Measurements from ENCODE around the gene CAAP1.
"Not testable (repeated sequence)": the region's sequence is repeated elsewhere in the genome, so short reads cannot be mapped to it uniquely, and the experiment has no call there.

The CAAP1 gene, protein sequence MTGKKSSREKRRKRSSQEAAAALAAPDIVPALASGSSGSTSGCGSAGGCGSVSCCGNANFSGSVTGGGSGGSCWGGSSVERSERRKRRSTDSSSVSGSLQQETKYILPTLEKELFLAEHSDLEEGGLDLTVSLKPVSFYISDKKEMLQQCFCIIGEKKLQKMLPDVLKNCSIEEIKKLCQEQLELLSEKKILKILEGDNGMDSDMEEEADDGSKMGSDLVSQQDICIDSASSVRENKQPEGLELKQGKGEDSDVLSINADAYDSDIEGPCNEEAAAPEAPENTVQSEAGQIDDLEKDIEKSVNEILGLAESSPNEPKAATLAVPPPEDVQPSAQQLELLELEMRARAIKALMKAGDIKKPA

GRCh38 chr9:26892251-26893029, at the start of gene CAAP1:
TSS of gene CAAP1 (minus strand) at chr9:26892802. CDS start at chr9:26892715, 87 bp downstream.
- peak; percentile 23 for DNase-seq

DNA sequence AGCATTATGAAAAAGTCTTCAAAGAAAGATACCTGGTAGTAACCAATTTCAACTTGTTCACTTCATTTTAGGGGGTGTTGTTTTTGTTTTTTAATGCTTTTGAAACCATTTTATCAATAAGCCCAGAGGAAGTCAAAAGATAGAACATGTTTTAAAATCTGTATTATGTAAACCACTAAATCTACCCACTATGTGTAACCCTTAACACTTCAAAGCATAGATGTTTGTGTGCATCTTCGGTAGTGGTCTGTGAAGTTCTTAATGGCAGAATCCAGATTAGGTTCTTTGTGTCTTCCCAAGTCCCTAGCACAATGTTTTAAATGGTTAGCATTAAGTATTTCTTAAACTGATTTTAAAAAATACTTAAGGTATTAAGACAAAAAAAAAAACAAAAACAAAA, 48.2 kb upstream of the CAAP1 start:
- no peak for DNase-seq

- no peak for DNase-seq
Observed at GRCh38 chr9:26939955-26940711, 47.5 kb upstream of the CAAP1 start.

- DNase-seq = no peak
Observed at GRCh38 chr9:26937816-26938371, 45.3 kb upstream of the CAAP1 start.

GRCh38 chr9:26935847-26936246, 43.2 kb upstream of the CAAP1 start:
- no peak for DNase-seq

GRCh38 chr9:26928902-26929495, 36.4 kb upstream of the CAAP1 start:
- DNase-seq = no peak

GRCh38 chr9:26925609-26926008, 33.0 kb upstream of the CAAP1 start:
- no peak for DNase-seq

DNA sequence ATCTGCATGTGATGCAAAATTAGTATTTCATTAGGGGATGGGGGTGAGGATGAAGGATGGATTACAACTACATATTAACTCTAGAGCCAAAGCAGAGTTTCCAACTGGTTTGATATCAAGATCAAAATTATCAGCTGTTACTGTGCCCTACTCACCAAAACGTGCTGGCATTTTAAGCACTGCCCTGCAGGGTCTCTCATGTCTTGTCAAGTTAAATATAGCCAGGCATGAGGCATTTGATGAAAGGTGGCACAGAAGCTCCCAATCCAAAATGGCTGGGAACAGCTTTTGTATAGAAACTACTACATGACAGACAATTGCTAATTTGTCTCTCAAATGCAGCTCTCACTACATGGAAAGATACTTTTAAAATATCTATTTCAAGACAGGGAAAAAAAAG, 27.1 kb upstream of the CAAP1 start:
- DNase-seq = no peak

DNA sequence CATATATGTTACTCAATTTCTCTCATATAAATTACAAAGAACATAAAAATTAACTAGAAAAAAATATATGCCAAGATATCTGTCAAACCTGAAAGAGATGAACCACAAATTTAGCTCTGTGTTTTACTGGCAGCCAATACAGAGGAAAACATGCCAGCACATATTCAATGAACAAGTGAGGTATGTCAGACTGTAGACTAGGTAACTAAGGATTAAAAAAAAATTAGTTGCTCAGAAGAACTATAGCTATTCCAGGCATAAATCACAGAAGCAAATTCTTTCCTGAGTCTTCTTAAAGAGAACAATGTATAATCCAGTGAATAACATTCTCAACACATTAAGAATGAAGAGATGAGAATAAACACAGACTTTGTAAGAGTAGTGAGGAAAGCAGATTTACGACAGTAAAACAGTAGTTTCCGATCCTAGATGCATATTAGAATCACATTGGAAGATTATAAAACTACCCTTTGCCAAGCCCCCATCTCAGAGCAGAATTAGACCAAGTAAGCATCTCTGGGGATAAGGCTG, 20.6 kb upstream of the CAAP1 start:
- DNase-seq = no peak

- no peak for DNase-seq
Observed at GRCh38 chr9:26904671-26905070, 12.1 kb upstream of the CAAP1 start.

GRCh38 chr9:26904070-26904469, 11.5 kb upstream of the CAAP1 start:
- DNase-seq = no peak

DNA sequence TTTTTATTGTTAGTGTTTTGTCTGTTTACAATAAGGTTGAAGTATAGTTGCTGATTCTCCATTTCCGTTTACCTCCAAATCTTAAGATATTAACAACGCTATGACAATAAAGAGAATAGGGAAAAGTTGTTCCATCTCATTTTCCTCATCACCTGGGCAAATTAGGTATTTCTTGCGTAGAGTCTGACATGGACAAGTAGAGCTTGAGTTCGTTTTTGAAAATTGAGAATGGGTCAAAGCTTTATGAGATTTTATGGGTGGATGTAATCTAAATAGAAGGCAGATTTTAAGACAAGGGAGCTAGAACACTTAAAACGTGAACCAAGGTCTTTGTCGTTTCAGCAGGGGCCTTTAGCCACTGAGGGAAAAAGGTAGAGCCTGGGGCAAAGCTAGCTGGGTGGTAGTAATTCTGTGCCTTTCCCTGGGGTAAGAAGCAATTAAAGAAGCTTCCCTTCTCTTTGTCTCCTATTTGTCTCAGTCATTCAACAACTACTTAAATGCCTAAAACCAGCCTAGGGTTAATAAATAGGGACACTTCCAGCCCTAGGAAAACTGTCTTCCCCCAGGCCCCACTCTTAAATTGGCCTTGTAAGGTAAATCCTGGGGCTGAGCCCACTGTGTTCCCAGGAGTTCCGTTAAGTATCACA, 551 bp upstream of the CAAP1 start:
- no peak for DNase-seq

DNA sequence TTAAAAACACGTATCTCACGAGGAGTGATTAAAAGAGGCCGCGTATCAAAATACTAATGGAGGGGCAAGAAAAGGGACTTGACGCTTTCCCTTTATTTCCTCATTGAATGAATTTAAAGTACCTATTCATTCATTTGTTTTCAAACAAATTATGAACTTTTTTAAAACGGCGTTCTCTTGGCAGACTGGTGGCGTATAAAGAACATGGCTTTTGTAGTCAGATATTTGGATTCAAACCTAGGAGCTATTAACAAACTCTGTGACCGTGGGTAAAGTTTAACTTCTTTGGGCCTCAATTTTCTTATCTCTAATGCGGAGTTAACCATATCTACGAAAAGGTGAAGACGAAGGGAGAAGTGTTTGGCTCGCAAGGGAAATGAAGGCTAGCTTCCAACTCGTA, 876 bp downstream of the CAAP1 start:
- no peak for DNase-seq

GRCh38 chr9:26888271-26888670, 4.3 kb downstream of the CAAP1 start:
- no peak for DNase-seq

GRCh38 chr9:26882154-26882553, 10.4 kb downstream of the CAAP1 start:
- DNase-seq = no peak

GRCh38 chr9:26880262-26880661, 12.3 kb downstream of the CAAP1 start:
- no peak for DNase-seq

- DNase-seq = not testable (repeated sequence)
Observed at GRCh38 chr9:26875155-26875554, 17.4 kb downstream of the CAAP1 start.

DNA sequence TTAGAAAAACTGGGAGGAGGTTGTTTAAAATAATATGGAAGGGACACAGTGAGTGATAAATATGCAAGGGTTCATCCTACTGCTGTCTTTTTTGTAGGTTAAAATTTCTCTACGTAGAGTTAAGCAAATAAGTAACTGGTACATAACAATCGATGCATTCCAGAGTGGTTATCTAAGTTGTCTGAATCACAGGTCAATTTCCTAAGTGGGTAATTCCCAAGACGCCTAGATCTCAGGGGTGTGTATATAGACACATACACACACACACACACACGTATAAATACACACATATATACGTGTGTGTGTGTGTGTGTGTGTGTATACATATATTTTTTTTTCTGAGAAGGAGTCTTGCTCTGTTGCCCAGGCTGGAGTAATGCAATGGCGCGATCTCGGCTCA, 22.3 kb downstream of the CAAP1 start:
- no peak for DNase-seq

- DNase-seq = no peak
Observed at GRCh38 chr9:26863074-26863473, 29.5 kb downstream of the CAAP1 start.

DNA sequence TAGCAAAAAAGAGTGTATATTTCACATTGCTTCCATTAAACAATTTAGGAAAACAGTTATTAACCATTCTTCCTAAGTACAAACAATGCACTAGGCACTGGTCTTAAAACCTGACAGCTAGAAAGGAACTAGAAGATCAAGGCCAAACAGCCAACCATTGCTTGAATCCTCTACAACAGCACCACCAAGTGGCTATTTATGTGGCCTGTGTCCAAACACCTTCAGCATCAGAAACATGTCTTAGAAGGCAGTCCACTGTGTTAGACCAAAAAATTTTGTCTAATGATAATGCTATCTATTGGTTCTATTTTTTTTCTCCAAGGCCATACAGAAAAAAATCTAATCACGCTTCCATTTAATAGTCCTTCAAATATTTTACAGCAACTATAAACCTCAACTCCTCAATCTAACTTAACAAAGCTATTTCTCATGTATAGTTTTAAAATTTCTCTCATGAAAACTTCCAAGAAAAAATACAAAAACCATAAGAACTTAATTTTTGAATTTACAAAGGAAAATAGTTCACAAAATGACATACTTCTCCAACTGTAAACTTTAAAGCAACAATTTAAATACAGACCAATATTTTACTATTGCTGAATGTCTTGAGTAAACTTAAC, 36.1 kb downstream of the CAAP1 start:
- DNase-seq = no peak

DNA sequence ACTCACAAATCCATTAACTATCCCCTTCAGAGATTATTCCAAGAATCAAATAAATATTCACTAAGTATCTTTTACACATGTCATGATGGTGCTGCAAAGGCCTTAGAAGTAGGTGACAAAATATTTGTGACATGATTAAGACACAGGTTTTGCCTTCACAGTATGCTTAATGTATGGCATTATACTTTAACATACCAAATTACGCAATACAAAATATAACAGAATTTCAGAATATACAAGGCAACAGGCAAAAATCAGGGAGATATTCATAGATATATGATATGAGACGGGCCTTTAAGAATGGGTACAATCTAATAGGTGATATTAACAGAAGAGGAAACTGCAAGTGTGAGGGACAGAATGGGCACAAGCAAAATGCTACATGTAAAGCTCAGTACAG, 41.6 kb downstream of the CAAP1 start:
- no peak for DNase-seq

DNA sequence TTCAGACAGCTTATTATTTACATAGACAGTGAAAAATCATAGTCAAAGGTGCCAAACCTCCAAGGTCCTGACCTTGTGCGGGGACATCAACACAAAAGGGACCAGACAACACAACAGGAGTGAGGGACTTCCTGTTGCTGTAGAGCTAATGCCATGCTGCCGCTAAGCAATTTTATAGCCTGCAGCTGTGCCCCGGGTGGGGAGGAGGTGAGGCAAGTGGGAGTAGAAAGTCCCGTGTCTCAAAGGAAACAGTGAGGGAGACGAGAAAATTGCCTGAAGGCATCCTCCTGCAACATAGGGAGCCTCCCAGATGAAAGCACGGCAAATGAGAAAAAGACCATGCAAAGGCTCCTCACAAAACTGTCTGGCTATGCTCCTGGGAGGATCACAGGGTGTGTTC, 58.8 kb downstream of the CAAP1 start:
- DNase-seq = no peak

All from NCI-H187 treated with DMSO at 0.1 percent for 48 hours (cell line).